ENCODE results near the gene LTK.

Gene LTK

DNA sequence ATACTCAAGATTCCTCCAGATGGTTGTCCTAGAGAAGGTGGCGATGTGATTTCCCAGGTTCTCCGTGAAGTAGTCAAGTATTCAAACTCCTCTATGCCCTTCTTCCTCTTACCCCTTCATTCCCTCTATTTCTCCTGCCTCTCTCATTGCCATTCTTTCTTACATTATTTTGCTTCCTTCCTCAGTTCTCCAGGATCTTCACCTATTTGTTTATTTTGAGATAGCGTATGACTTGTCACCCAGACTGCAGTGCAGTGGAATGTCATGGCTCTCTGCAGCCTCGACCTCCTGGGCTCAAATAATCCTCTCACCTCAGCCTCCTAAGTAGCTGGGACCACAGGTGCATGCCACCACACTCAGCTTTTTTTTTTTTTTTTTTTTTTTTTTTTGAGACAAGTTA, 21.7 kb downstream of the LTK start:
- Histone ChIP-seq H3K27me3 (ENCODE audit: control insufficient read depth in 2 of 2, insufficient read depth in 2 of 2, low read length in 2 of 2) (peaks cover 0 to 5% of the 10 kb centered on the region in 2 donors), H3K36me3 (ENCODE audit: control insufficient read depth in 2 of 2, insufficient read depth in 2 of 2, low read length in 2 of 2) (no peaks in the 10 kb centered on the region), H3K9ac (ENCODE audit: low read depth in 1 of 2, low read length in 2 of 2) (no peak overlapping the region), H3K4me1 (ENCODE audit: control insufficient read depth in 2 of 2, insufficient read depth in 2 of 2, low read length in 2 of 2) (peaks cover 31 to 38% of the 10 kb centered on the region in 2 donors), H3K9me3 (ENCODE audit: control insufficient read depth in 2 of 2, low read length in 2 of 2) (no peaks in the 10 kb centered on the region), H3K27ac (ENCODE audit: low read depth in 2 of 2, low read length in 2 of 2) (no peak overlapping the region), H3K4me3 (ENCODE audit: low read length in 2 of 2) (no peak overlapping the region)

DNA sequence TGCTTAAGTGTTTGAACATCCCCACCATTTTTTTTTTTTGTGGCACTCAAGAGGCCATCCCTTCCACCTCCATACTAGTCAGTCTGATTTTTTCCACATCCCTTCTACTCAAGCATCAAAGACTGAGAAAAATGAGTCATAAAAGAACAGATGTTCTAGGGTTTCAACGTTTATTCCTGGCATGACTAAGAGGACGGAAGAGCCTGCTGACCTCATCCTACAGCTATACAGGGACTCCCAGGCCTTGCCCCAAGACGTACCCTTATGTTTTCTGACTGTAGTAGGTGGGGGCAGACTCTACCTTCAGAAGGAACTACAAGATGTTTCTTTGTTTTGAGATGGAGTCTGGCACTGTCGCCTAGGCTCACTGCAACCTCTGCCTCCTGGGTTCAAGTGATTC, 23.3 kb downstream of the LTK start:
- Histone ChIP-seq H3K27me3 (ENCODE audit: control insufficient read depth in 2 of 2, insufficient read depth in 2 of 2, low read length in 2 of 2) (peaks cover 0 to 3% of the 10 kb centered on the region in 2 donors), H3K4me3 (ENCODE audit: low read length in 2 of 2) (no peak overlapping the region), H3K36me3 (ENCODE audit: control insufficient read depth in 2 of 2, insufficient read depth in 2 of 2, low read length in 2 of 2) (no peaks in the 10 kb centered on the region), H3K9ac (ENCODE audit: low read depth in 1 of 2, low read length in 2 of 2) (no peak overlapping the region), H3K27ac (ENCODE audit: low read depth in 2 of 2, low read length in 2 of 2) (no peak overlapping the region), H3K9me3 (ENCODE audit: control insufficient read depth in 2 of 2, low read length in 2 of 2) (no peaks in the 10 kb centered on the region), H3K4me1 (ENCODE audit: control insufficient read depth in 2 of 2, insufficient read depth in 2 of 2, low read length in 2 of 2) (peaks cover 25 to 32% of the 10 kb centered on the region in 2 donors)

DNA sequence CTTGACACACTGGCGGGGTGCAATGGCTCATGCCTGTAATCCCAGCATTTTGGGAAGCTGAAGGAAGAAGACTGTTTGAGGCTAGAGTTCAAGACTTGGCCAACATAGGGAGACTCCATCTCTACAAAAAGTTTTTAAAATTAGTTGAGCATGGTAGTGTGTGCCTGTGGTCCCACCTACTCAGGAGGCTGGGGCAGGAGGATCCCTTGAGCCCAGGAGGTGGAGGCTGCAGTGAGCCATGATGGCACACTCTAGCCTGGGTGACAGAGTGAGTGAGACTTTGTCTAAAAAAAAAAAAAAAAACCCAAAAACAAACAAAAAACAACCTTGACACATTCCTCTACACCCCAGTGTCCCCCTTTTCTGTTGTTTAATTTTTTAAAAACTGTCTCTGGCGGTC, 24.0 kb downstream of the LTK start:
- Histone ChIP-seq H3K27me3 (ENCODE audit: control insufficient read depth in 2 of 2, insufficient read depth in 2 of 2, low read length in 2 of 2) (peaks cover 0 to 3% of the 10 kb centered on the region in 2 donors), H3K9me3 (ENCODE audit: control insufficient read depth in 2 of 2, low read length in 2 of 2) (no peaks in the 10 kb centered on the region), H3K27ac (ENCODE audit: low read depth in 2 of 2, low read length in 2 of 2) (no peak overlapping the region), H3K4me3 (ENCODE audit: low read length in 2 of 2) (no peak overlapping the region), H3K9ac (ENCODE audit: low read depth in 1 of 2, low read length in 2 of 2) (no peak overlapping the region), H3K36me3 (ENCODE audit: control insufficient read depth in 2 of 2, insufficient read depth in 2 of 2, low read length in 2 of 2) (no peaks in the 10 kb centered on the region), H3K4me1 (ENCODE audit: control insufficient read depth in 2 of 2, insufficient read depth in 2 of 2, low read length in 2 of 2) (peaks cover 20 to 28% of the 10 kb centered on the region in 2 donors)

DNA sequence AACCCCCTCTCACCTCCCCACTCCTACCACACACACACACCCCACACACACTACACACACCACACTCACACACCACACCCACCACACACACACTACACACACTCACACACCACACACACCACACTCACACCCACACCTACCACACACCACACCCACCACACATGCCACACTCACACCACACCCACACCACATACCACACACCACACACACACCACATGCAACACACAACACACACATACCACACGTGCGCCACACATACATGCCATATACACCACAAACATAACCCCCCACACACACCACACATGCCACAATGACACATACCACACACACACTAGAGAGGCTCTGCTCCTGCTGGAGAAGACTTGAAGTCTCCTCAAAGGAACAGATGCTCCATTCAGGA, 25.8 kb downstream of the LTK start:
- H3K36me3 ChIP-seq (ENCODE audit: control insufficient read depth in 2 of 2, insufficient read depth in 2 of 2, low read length in 2 of 2), result no peaks in the 10 kb centered on the region
- no peak overlapping the region for H3K9ac ChIP-seq (ENCODE audit: low read depth in 1 of 2, low read length in 2 of 2)
- peak overlapping the region; percentile 43 to 59 for H3K27ac ChIP-seq (ENCODE audit: low read depth in 2 of 2, low read length in 2 of 2)
- H3K4me1 ChIP-seq (ENCODE audit: control insufficient read depth in 2 of 2, insufficient read depth in 2 of 2, low read length in 2 of 2), result peaks cover 21 to 41% of the 10 kb centered on the region in 2 donors
- peaks cover 0 to 3% of the 10 kb centered on the region in 2 donors for H3K27me3 ChIP-seq (ENCODE audit: control insufficient read depth in 2 of 2, insufficient read depth in 2 of 2, low read length in 2 of 2)
- no peak overlapping the region for H3K4me3 ChIP-seq (ENCODE audit: low read length in 2 of 2)
- no peaks in the 10 kb centered on the region for H3K9me3 ChIP-seq (ENCODE audit: control insufficient read depth in 2 of 2, low read length in 2 of 2)

DNA sequence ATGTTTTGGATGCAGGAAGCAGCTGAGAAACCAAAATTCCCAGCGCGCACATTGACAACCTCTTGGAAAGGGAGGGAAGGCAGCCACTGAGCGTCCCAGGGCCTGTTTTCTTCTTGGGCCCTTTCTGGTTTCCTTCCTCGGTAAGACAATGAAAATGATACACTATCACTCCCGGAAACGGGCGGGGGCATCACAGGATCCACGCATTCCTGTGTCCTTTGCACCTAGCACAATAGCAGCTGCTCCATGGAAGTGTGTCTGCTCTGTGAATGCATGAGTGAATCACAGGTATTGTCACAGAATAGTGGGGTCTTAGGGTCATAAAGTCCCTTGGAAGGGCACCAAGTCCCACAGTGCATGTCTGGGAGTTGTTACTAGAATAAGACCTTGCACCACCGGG, 26.2 kb downstream of the LTK start:
- Histone ChIP-seq H3K27me3 (ENCODE audit: control insufficient read depth in 2 of 2, insufficient read depth in 2 of 2, low read length in 2 of 2) (peaks cover 0 to 3% of the 10 kb centered on the region in 2 donors), H3K9me3 (ENCODE audit: control insufficient read depth in 2 of 2, low read length in 2 of 2) (no peaks in the 10 kb centered on the region), H3K4me3 (ENCODE audit: low read length in 2 of 2) (no peak overlapping the region), H3K27ac (ENCODE audit: low read depth in 2 of 2, low read length in 2 of 2) (peak overlapping the region; percentile 3 to 59), H3K36me3 (ENCODE audit: control insufficient read depth in 2 of 2, insufficient read depth in 2 of 2, low read length in 2 of 2) (no peaks in the 10 kb centered on the region), H3K9ac (ENCODE audit: low read depth in 1 of 2, low read length in 2 of 2) (no peak overlapping the region), H3K4me1 (ENCODE audit: control insufficient read depth in 2 of 2, insufficient read depth in 2 of 2, low read length in 2 of 2) (peaks cover 19 to 38% of the 10 kb centered on the region in 2 donors)

DNA sequence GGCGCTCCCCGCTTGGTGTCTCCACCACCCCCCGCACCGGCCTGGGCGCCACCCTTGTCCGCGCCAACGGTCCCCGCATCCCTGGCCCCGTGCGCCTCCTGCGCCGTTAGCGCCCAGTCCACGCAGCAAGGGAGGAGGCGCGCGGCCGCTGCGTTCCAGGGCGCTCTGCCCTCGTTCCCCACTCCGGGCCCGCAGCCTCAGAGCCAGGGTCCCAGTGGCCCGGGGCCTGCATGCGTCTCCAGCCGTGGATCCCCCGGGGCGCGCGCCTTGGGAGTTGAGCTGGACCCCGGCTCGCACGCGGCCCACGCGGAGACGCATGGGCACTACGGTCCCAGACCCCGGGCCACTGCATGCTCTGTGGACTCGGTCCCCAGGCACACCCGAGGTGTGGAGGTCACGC, 27.3 kb downstream of the LTK start:
- H3K36me3 ChIP-seq (ENCODE audit: control insufficient read depth in 2 of 2, insufficient read depth in 2 of 2, low read length in 2 of 2), result peaks cover 0 to 4% of the 10 kb centered on the region in 2 donors
- no peak overlapping the region for H3K4me3 ChIP-seq (ENCODE audit: low read length in 2 of 2)
- H3K27me3 ChIP-seq (ENCODE audit: control insufficient read depth in 2 of 2, insufficient read depth in 2 of 2, low read length in 2 of 2), result peaks cover 0 to 3% of the 10 kb centered on the region in 2 donors
- no peak overlapping the region for H3K9ac ChIP-seq (ENCODE audit: low read depth in 1 of 2, low read length in 2 of 2)
- H3K27ac ChIP-seq (ENCODE audit: low read depth in 2 of 2, low read length in 2 of 2), result peak overlapping the region in 1 of 2 donors; percentile 59
- peaks cover 23 to 37% of the 10 kb centered on the region in 2 donors for H3K4me1 ChIP-seq (ENCODE audit: control insufficient read depth in 2 of 2, insufficient read depth in 2 of 2, low read length in 2 of 2)
- no peaks in the 10 kb centered on the region for H3K9me3 ChIP-seq (ENCODE audit: control insufficient read depth in 2 of 2, low read length in 2 of 2)

DNA sequence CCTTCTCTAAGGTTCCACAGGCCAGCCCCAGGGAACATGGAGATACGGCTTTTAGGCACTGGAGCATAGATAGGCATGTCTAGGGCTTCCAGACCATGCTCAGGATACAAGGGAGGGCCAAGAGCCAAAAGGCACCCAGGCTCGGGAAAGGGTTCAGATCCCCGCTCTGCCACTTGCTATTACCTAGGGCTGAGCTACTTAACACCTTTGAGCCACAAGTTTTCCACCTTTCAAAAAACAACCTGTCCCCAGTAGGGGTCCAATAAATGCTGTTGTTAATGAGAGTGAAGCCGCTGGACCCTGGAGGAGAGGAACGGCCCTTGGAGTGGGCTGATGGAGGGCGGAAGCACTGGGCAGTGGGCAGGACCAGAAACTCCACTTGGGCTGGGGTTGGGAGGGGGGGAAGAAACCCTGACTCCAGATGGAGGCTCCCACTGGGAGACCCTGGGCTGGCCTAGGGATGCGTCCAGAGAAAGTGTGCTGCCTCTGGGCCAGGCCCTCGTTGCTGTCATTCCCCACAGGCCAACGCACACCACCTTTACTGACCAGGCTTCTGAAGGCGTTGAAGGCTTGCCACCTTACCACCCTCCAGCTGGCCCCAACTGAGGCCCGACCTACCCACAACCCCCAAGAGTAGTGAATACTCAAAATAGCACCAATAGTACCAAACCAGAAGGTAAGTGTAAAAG, 28.5 kb downstream of the LTK start:
- H3K27ac ChIP-seq (ENCODE audit: low read depth in 2 of 2, low read length in 2 of 2), result no peak overlapping the region
- H3K4me3 ChIP-seq (ENCODE audit: low read length in 2 of 2), result no peak overlapping the region
- H3K36me3 ChIP-seq (ENCODE audit: control insufficient read depth in 2 of 2, insufficient read depth in 2 of 2, low read length in 2 of 2), result peaks cover 0 to 15% of the 10 kb centered on the region in 2 donors
- H3K27me3 ChIP-seq (ENCODE audit: control insufficient read depth in 2 of 2, insufficient read depth in 2 of 2, low read length in 2 of 2), result no peaks in the 10 kb centered on the region
- peaks cover 30 to 48% of the 10 kb centered on the region in 2 donors for H3K4me1 ChIP-seq (ENCODE audit: control insufficient read depth in 2 of 2, insufficient read depth in 2 of 2, low read length in 2 of 2)
- H3K9me3 ChIP-seq (ENCODE audit: control insufficient read depth in 2 of 2, low read length in 2 of 2), result no peaks in the 10 kb centered on the region
- H3K9ac ChIP-seq (ENCODE audit: low read depth in 1 of 2, low read length in 2 of 2), result no peak overlapping the region

DNA sequence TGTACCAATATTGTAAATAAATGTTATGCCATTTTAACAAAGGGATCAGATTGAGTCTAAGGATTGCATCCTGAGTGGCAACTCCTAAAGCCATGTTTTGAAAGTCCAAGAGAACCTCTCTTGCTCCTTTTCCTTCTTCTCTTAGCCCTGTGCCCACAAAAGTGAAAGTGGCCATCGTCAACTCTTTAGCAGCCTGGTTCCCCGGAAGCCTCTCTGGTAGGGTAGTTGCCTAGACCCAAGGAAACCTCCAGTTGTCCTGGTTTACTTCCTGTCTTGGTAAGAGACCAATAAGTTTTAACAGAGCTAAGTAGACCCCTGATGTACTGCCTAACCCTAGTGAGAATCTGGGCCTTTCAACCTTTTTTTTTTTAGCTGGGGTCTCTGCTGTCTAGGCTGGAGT, 30.1 kb downstream of the LTK start:
- peaks cover 30 to 48% of the 10 kb centered on the region in 2 donors for H3K4me1 ChIP-seq (ENCODE audit: control insufficient read depth in 2 of 2, insufficient read depth in 2 of 2, low read length in 2 of 2)
- peak overlapping the region in 1 of 2 donors; percentile 32 for H3K4me3 ChIP-seq (ENCODE audit: low read length in 2 of 2)
- H3K27ac ChIP-seq (ENCODE audit: low read depth in 2 of 2, low read length in 2 of 2), result peak overlapping the region; percentile 74 to 82
- no peaks in the 10 kb centered on the region for H3K9me3 ChIP-seq (ENCODE audit: control insufficient read depth in 2 of 2, low read length in 2 of 2)
- H3K36me3 ChIP-seq (ENCODE audit: control insufficient read depth in 2 of 2, insufficient read depth in 2 of 2, low read length in 2 of 2), result peaks cover 8 to 28% of the 10 kb centered on the region in 2 donors
- H3K9ac ChIP-seq (ENCODE audit: low read depth in 1 of 2, low read length in 2 of 2), result peak overlapping the region in 1 of 2 donors; percentile 33
- H3K27me3 ChIP-seq (ENCODE audit: control insufficient read depth in 2 of 2, insufficient read depth in 2 of 2, low read length in 2 of 2), result no peaks in the 10 kb centered on the region

DNA sequence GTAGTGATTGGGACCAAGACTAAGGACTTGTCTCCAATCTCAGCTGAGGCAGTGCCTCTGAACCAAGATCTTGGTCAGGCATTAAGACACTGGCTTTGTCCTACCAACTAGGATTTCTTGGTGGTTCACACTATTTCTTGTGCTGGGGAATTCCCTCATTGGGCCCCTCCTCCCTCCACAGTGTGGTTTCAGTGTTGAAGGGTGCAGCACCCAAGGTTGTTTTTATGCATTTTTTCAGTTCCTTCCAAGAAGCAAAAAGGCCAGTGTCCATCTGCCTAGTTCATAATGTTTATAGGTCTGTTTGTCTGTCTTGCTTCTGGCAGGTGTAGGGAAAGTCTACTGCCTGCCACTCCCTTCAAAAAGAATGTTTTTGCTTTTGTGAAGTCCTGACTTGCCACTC, 30.5 kb downstream of the LTK start:
- Histone ChIP-seq H3K27ac (ENCODE audit: low read depth in 2 of 2, low read length in 2 of 2) (peak overlapping the region; percentile 74 to 82), H3K4me3 (ENCODE audit: low read length in 2 of 2) (peak overlapping the region; percentile 9 to 32), H3K36me3 (ENCODE audit: control insufficient read depth in 2 of 2, insufficient read depth in 2 of 2, low read length in 2 of 2) (peaks cover 8 to 31% of the 10 kb centered on the region in 2 donors), H3K9ac (ENCODE audit: low read depth in 1 of 2, low read length in 2 of 2) (peak overlapping the region in 1 of 2 donors; percentile 33), H3K4me1 (ENCODE audit: control insufficient read depth in 2 of 2, insufficient read depth in 2 of 2, low read length in 2 of 2) (peaks cover 29 to 47% of the 10 kb centered on the region in 2 donors), H3K9me3 (ENCODE audit: control insufficient read depth in 2 of 2, low read length in 2 of 2) (no peaks in the 10 kb centered on the region), H3K27me3 (ENCODE audit: control insufficient read depth in 2 of 2, insufficient read depth in 2 of 2, low read length in 2 of 2) (no peaks in the 10 kb centered on the region)

DNA sequence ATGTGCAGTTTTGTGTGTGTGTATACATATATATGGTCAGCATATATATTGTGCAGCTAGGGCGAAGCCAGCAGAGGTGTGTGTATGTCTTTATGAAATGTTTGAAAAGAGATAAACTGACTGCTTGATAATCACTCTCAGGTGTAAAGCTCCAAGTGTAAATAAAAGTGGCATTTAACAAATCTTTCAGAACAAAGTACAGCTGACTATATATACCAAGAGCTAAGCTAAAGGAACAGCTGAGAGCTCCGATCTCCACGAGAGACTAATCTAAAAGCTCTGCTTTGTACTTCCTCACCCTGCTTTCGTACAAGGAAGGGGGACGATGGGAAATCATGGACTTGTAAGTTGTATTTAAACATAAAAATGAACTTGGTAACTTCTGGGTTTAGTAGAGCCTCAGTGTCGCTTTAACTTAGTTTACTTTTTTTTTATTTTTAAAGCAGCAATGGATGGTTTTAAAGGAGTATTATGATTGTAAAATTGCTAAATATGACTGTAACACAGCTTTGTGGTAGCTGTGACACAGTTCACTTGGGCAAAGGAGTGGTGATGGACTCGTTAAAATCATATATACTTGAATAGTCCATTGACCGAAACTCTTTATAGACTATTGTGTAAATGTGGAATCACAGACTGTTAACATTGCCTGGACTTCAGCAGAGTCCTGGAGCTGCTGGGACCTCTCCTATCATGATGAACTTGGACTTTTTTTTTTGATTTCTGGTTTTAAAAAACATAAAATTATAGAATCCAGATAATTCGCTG, 31.3 kb downstream of the LTK start:
- Histone ChIP-seq H3K36me3 (ENCODE audit: control insufficient read depth in 2 of 2, insufficient read depth in 2 of 2, low read length in 2 of 2) (peaks cover 14 to 37% of the 10 kb centered on the region in 2 donors), H3K9me3 (ENCODE audit: control insufficient read depth in 2 of 2, low read length in 2 of 2) (no peaks in the 10 kb centered on the region)

More for the DNA sequence above, 31.3 kb downstream of the LTK start:
- Histone ChIP-seq H3K27ac (ENCODE audit: low read depth in 2 of 2, low read length in 2 of 2) (peak overlapping the region; percentile 74 to 82), H3K4me3 (ENCODE audit: low read length in 2 of 2) (peak overlapping the region in 1 of 2 donors; percentile 32), H3K27me3 (ENCODE audit: control insufficient read depth in 2 of 2, insufficient read depth in 2 of 2, low read length in 2 of 2) (no peaks in the 10 kb centered on the region), H3K4me1 (ENCODE audit: control insufficient read depth in 2 of 2, insufficient read depth in 2 of 2, low read length in 2 of 2) (peaks cover 23 to 39% of the 10 kb centered on the region in 2 donors), H3K9ac (ENCODE audit: low read depth in 1 of 2, low read length in 2 of 2) (no peak overlapping the region)

Measured in mucosa of rectum (tissue), 2 donors.